ENCODE results near the gene SGCA.

Gene SGCA

DNA sequence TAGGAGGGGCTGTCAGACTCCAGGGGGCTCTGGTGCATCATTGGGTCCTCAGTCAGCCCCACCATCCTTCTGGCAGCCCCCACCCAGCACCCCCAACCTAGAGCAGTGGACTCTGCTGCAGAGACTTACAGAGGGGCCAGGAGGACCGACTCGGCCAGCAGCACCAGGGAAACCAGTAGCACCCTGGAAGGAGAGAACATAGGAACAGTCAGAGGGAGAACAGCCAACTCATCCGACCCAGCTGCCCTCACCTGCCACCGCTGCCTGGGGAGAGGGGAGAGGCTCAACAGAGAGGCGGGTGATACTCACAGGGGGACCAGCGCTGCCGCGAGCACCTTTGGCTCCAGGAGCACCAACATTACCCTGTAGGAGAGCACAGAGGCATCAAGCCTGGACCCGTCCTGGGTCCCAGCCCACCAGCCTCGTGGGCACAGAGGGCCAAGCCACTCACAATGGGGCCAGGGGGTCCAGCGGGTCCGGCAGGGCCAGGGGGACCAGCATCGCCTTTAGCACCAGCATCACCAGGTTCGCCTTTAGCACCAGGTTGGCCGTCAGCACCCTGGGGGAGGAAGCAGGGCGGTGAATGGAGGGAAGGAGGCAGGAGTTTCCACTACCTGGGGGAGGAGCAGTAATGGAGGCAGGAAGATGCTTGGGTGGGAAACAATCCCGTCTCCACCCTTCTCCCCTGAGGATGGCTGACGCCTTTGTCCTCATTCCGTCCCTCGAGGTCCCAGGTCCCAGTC is 23.9 kb downstream of the SGCA start:
- H3K4me3 ChIP-seq (ENCODE audit: low read depth, low read length) = no peak overlapping the region
- TF ChIP-seq, protein P1, sequence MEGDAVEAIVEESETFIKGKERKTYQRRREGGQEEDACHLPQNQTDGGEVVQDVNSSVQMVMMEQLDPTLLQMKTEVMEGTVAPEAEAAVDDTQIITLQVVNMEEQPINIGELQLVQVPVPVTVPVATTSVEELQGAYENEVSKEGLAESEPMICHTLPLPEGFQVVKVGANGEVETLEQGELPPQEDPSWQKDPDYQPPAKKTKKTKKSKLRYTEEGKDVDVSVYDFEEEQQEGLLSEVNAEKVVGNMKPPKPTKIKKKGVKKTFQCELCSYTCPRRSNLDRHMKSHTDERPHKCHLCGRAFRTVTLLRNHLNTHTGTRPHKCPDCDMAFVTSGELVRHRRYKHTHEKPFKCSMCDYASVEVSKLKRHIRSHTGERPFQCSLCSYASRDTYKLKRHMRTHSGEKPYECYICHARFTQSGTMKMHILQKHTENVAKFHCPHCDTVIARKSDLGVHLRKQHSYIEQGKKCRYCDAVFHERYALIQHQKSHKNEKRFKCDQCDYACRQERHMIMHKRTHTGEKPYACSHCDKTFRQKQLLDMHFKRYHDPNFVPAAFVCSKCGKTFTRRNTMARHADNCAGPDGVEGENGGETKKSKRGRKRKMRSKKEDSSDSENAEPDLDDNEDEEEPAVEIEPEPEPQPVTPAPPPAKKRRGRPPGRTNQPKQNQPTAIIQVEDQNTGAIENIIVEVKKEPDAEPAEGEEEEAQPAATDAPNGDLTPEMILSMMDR (IDR thresholded peaks at IDR 0.05; ENCODE audit: low read depth, low read length) = no peak

DNA sequence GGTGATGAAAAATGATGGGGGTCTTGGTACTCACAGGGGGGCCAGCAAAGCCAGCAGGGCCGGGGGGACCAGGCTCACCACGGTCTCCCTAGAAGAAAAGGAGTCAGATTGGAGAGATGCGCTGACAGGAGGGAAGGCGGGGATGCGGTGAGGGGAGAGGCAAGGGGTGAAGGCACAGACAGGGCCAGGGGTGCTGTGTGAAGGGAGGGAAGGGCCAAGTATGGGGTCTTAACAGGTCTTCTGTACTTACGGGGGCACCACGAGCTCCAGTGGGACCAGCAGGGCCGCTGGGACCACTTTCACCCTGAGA is 24.4 kb downstream of the SGCA start:
- no peak overlapping the region for H3K4me3 ChIP-seq (ENCODE audit: low read depth, low read length)
- TF ChIP-seq, protein P1 (IDR thresholded peaks at IDR 0.05; ENCODE audit: low read depth, low read length) = no peak

DNA sequence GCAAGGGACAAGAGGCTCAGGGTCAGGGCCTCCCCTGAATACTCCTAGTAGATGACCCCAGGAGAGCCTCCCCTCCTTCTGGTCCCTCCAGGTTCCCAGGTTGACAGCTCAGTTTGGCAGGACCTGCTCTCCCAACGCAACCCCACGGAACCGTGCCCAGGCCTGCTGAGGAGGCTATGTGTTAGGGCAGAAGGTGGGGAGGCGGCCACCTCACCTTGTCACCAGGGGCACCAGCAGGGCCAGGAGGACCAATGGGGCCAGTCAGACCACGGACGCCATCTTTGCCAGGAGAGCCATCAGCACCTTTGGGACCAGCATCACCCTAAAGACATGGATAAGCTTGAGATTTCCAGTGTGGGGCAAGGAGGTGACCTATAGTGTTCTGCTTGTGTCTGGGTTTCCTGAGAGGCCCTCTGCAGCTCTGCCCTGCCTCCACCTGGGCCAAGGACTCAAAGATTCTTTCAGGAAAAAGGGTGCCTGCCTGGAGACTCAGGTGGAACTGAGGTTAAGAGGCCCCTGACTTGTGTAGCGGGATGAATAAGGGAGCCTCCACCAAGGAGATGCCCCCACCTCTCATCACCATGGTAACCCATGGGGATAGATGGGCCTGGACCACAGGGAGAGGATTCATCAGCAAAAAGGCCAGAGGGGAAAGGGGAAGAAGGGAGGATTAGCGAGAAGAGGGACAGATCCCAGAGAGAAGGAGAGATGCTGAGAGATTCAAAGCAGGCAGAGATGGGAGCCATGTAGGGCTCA is 25.0 kb downstream of the SGCA start:
- TF ChIP-seq, protein P1 (IDR thresholded peaks at IDR 0.05; ENCODE audit: low read depth, low read length) = no peak
- H3K4me3 ChIP-seq (ENCODE audit: low read depth, low read length) = no peak overlapping the region

DNA sequence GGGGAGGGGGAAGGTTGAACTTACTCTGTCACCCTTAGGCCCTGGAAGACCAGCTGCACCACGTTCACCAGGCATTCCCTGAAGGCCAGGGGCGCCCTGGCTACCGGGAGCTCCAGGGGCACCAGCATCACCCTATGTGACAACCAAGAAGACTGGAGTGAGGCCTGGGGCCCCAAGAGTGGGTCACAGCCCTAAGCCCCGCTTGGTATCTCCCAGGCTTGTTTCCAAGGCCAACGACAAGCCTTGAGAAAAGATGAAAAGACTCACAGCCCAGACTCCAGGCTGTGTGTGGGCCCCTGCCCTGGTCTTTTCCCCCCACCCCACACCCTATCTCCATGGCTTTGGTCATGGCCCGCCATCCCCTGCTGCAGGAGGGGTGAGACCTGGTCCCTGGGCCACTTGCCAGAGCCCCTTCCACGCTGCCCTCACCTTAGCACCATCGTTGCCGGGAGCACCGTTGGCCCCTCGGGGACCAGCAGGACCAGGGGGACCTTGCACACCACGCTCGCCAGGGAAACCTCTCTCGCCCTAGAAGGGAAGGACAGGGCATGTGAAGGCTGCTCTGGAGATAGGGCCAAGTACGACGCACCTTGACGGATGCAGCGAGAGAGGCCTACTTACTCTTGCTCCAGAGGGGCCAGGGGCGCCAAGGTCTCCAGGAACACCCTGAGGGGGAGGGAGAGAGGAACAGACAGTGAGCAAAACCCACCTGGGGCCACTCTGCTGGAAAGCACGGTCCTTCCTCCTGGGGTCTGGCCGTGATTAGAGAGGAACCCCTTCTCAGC is 25.7 kb downstream of the SGCA start:
- TF ChIP-seq, protein P1 (IDR thresholded peaks at IDR 0.05; ENCODE audit: low read depth, low read length) = no peak

DNA sequence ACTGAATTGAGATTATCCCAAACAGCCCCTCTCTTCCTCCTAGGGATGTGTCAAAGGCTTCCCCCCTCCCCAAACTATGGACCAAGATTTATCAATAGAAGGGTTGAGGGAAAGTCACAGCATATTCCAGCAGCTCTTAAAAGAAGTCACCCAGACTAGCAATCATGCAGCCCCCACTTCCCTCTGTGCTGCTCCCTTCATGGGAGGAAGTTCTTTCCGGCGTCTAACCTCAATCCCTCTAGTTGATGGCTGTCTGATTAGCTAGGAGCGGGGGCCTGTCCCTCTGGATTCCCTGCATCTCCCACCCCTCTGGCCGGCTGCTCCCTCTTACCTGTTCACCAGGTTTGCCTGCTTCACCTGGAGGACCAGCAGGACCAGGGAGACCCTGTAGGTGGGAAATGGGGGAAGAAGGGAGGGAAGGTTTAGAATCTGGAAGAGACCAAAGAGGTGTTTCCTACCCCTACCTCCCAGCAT is 26.4 kb downstream of the SGCA start:
- TF ChIP-seq, protein P1 (IDR thresholded peaks at IDR 0.05; ENCODE audit: low read depth, low read length) = no peak
- H3K4me3 ChIP-seq (ENCODE audit: low read depth, low read length) = no peak overlapping the region

More for the DNA sequence above, 25.7 kb downstream of the SGCA start:
- no peak overlapping the region for H3K4me3 ChIP-seq (ENCODE audit: low read depth, low read length)

DNA sequence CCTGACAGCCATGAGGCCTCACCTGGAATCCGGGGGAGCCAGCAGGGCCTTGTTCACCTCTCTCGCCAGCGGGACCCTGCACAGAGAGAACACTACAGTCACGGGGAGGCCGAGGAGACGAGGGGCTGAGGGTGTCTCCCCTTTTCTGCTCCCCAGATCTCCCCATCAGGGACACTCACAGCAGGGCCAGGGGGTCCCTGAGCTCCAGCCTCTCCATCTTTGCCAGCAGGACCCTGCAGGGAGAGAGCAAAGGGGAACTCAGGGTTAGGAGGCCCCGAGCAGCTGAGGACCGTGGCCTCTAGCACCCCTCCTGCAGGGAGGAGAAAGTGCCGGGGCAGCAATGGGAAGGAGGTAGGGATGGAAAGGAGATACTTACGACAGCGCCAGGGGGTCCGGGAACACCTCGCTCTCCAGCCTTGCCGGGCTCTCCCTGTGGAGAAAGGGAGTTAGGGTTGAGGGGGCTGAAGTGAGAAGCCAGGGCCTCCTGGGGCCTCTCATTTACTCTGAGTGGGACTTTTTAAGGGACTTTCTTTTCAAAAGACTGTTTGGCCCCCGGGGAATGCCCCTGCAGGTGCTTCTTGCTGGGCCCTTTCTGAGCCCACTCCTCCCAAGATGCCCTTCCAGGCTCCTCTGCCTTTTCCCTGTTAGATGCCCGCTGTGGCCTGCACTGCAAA is 26.9 kb downstream of the SGCA start:
- no peak overlapping the region for H3K4me3 ChIP-seq (ENCODE audit: low read depth, low read length)
- TF ChIP-seq, protein P1 (IDR thresholded peaks at IDR 0.05; ENCODE audit: low read depth, low read length) = no peak
